Measurements from ENCODE around the gene LRRC49.

The LRRC49 gene

GRCh38 chr15:70859322-70859908 is 33.2 kb upstream of the LRRC49 start:
- no peak overlapping the region for H2AFZ ChIP-seq (ENCODE audit: low read depth, low read length)
- no peak overlapping the region for H3K27ac ChIP-seq (ENCODE audit: low read length)
- no peak overlapping the region for H3K4me2 ChIP-seq (ENCODE audit: low read length)
- no peaks in the 10 kb centered on the region for H3K9me3 ChIP-seq (ENCODE audit: insufficient read depth, low read length)
- H3K9ac ChIP-seq (ENCODE audit: low read length): no peak overlapping the region
- TF ChIP-seq CTCF (IDR thresholded peaks at IDR 0.05; ENCODE audit: low read depth, low read length): no peak
- no peak for TF ChIP-seq EZH2phosphoT487 (IDR thresholded peaks at IDR 0.05; ENCODE audit: low read depth)
- no peaks in the 10 kb centered on the region for H3K36me3 ChIP-seq (replicated peaks; ENCODE audit: low read depth, low read length)
- H3K4me1 ChIP-seq (ENCODE audit: low read length): peaks cover 11% of the 10 kb centered on the region
- H3K4me3 ChIP-seq (ENCODE audit: low read length): no peak overlapping the region
- no peaks in the 10 kb centered on the region for H3K79me2 ChIP-seq (ENCODE audit: low read length)
- peaks cover 18% of the 10 kb centered on the region for H3K27me3 ChIP-seq (ENCODE audit: low read depth, low read length)
- H4K20me1 ChIP-seq (ENCODE audit: insufficient read depth, low read length): no peaks in the 10 kb centered on the region

- TF ChIP-seq CTCF (IDR thresholded peaks at IDR 0.05; ENCODE audit: low read depth, low read length): no peak
- no peak for TF ChIP-seq EZH2phosphoT487 (IDR thresholded peaks at IDR 0.05; ENCODE audit: low read depth)
- Histone ChIP-seq H3K27ac (ENCODE audit: low read length) (no peak overlapping the region), H3K27me3 (ENCODE audit: low read depth, low read length) (peaks cover 18% of the 10 kb centered on the region), H3K4me2 (ENCODE audit: low read length) (no peak overlapping the region), H3K4me1 (ENCODE audit: low read length) (peaks cover 11% of the 10 kb centered on the region), H4K20me1 (ENCODE audit: insufficient read depth, low read length) (no peaks in the 10 kb centered on the region), H3K9me3 (ENCODE audit: insufficient read depth, low read length) (no peaks in the 10 kb centered on the region), H3K36me3 (replicated peaks; ENCODE audit: low read depth, low read length) (no peaks in the 10 kb centered on the region), H3K4me3 (ENCODE audit: low read length) (no peak overlapping the region), H3K79me2 (ENCODE audit: low read length) (no peaks in the 10 kb centered on the region), H2AFZ (ENCODE audit: low read depth, low read length) (no peak overlapping the region), H3K9ac (ENCODE audit: low read length) (no peak overlapping the region)
Measured at GRCh38 chr15:70859998-70860397, 32.6 kb upstream of the LRRC49 start.

GRCh38 chr15:70863450-70864218 is 29.0 kb upstream of the LRRC49 start:
- H3K79me2 ChIP-seq (ENCODE audit: low read length): no peaks in the 10 kb centered on the region
- H3K4me2 ChIP-seq (ENCODE audit: low read length): no peak overlapping the region
- no peaks in the 10 kb centered on the region for H3K36me3 ChIP-seq (replicated peaks; ENCODE audit: low read depth, low read length)
- H4K20me1 ChIP-seq (ENCODE audit: insufficient read depth, low read length): no peaks in the 10 kb centered on the region
- H3K4me1 ChIP-seq (ENCODE audit: low read length): no peaks in the 10 kb centered on the region
- H3K27me3 ChIP-seq (ENCODE audit: low read depth, low read length): no peaks in the 10 kb centered on the region
- H3K9ac ChIP-seq (ENCODE audit: low read length): no peak overlapping the region
- H3K9me3 ChIP-seq (ENCODE audit: insufficient read depth, low read length): no peaks in the 10 kb centered on the region
- no peak overlapping the region for H3K4me3 ChIP-seq (ENCODE audit: low read length)
- TF ChIP-seq EZH2phosphoT487 (IDR thresholded peaks at IDR 0.05; ENCODE audit: low read depth) (no peak), CTCF (IDR thresholded peaks at IDR 0.05; ENCODE audit: low read depth, low read length) (no peak)
- no peak overlapping the region for H2AFZ ChIP-seq (ENCODE audit: low read depth, low read length)
- H3K27ac ChIP-seq (ENCODE audit: low read length): no peak overlapping the region

GRCh38 chr15:70866982-70867641 is 25.5 kb upstream of the LRRC49 start:
- Histone ChIP-seq H4K20me1 (ENCODE audit: insufficient read depth, low read length) (no peaks in the 10 kb centered on the region), H2AFZ (ENCODE audit: low read depth, low read length) (no peak overlapping the region), H3K27me3 (ENCODE audit: low read depth, low read length) (no peaks in the 10 kb centered on the region), H3K36me3 (replicated peaks; ENCODE audit: low read depth, low read length) (no peaks in the 10 kb centered on the region), H3K4me1 (ENCODE audit: low read length) (no peaks in the 10 kb centered on the region), H3K4me3 (ENCODE audit: low read length) (no peak overlapping the region), H3K9me3 (ENCODE audit: insufficient read depth, low read length) (no peaks in the 10 kb centered on the region), H3K9ac (ENCODE audit: low read length) (no peak overlapping the region), H3K4me2 (ENCODE audit: low read length) (no peak overlapping the region), H3K27ac (ENCODE audit: low read length) (no peak overlapping the region), H3K79me2 (ENCODE audit: low read length) (no peaks in the 10 kb centered on the region)
- TF ChIP-seq EZH2phosphoT487 (IDR thresholded peaks at IDR 0.05; ENCODE audit: low read depth): no peak
- no peak for TF ChIP-seq CTCF (IDR thresholded peaks at IDR 0.05; ENCODE audit: low read depth, low read length)
